HepG2 (cell line): ENCODE data around the gene SLC16A13. TPM values are rescaled to one million over a fixed set of nuclear protein-coding genes. Genes with fewer than 3 reads are reported as not detected.

Experiments used
- AGO2 ChIP-seq: fragments of 200-400 bp; formaldehyde crosslinking; optimal IDR thresholded peaks from 2 replicates; pipeline ENCODE3; 2017; ENCODE audit warnings: mild to moderate bottlenecking, low read depth, low read length, moderate library complexity
- EZH2 ChIP-seq: conservative IDR thresholded peaks from 2 replicates; pipeline ENCODE4 v1.6.1; 2012; ENCODE audit warnings: mild to moderate bottlenecking, low read depth, low read length, moderate library complexity
- GLI4 ChIP-seq: sonication (generic); formaldehyde crosslinking; IDR thresholded peaks from 2 replicates; pipeline ENCODE4 v1.5.1; 2020; ENCODE audit warnings: missing genetic modification reagents, mild to moderate bottlenecking, moderate library complexity, borderline replicate concordance
- HMG20B ChIP-seq: conservative IDR thresholded peaks from 2 replicates; pipeline ENCODE4 v1.6.1; 2016; ENCODE audit warnings: missing genetic modification reagents, missing compliant biosample characterization
- LCORL ChIP-seq, 2 experiments: fragments of 450-650 bp in 1 of 2; sonication (generic) in 1 of 2; formaldehyde crosslinking in 1 of 2; IDR thresholded peaks; 2 replicates each; pipeline versions ENCODE4 v1.5.0 to v1.6.1; 2017 to 2020; ENCODE audit warnings: antibody characterized with exemption in 1 of 2, missing genetic modification reagents in 1 of 2
- NFRKB ChIP-seq: fragments of 450-650 bp; IDR thresholded peaks from 2 replicates; pipeline ENCODE4 v1.6.1; 2017
- PCBP1 ChIP-seq: fragments of 200-400 bp; formaldehyde crosslinking; IDR thresholded peaks from 2 replicates; pipeline ENCODE4 v1.6.1; 2017; ENCODE audit warnings: mild to moderate bottlenecking, low read depth, low read length, borderline replicate concordance
- RFXANK ChIP-seq: IDR thresholded peaks from 2 replicates; pipeline ENCODE4 v1.6.1; 2016
- RXRB ChIP-seq: IDR thresholded peaks from 2 replicates; pipeline ENCODE4 v1.6.1; 2016; ENCODE audit warnings: borderline replicate concordance, missing genetic modification reagents, missing compliant biosample characterization
- SMAD1 ChIP-seq: sonication (generic); formaldehyde crosslinking; IDR thresholded peaks from 2 replicates; pipeline ENCODE4 v1.4.0; 2020; ENCODE audit warnings: missing genetic modification reagents, low read depth, mild to moderate bottlenecking, borderline replicate concordance
- SMARCC2 ChIP-seq: fragments of 450-650 bp; IDR thresholded peaks from 2 replicates; pipeline ENCODE4 v1.6.1; 2017; ENCODE audit warnings: antibody characterized with exemption, mild to moderate bottlenecking
- SNAI1 ChIP-seq: sonication (generic); formaldehyde crosslinking; IDR thresholded peaks from 2 replicates; pipeline ENCODE4 v1.5.0; 2020; ENCODE audit warnings: mild to moderate bottlenecking, missing genetic modification reagents, borderline replicate concordance
- TGIF2 ChIP-seq: IDR thresholded peaks from 2 replicates; pipeline ENCODE4 v1.6.1; 2016; ENCODE audit warnings: control low read depth, missing compliant biosample characterization
- ZBTB21 ChIP-seq: sonication (generic); formaldehyde crosslinking; IDR thresholded peaks from 2 replicates; pipeline ENCODE4 v1.4.0; 2020; ENCODE audit warnings: missing genetic modification reagents
- ZFAT ChIP-seq: sonication (generic); formaldehyde crosslinking; conservative IDR thresholded peaks from 2 replicates; pipeline ENCODE4 v1.8.1; 2023; ENCODE audit warnings: missing genetic modification reagents, inconsistent platforms
- ZNF30 ChIP-seq: sonication (generic); formaldehyde crosslinking; IDR thresholded peaks from 2 replicates; pipeline ENCODE4 v1.5.0; 2020; ENCODE audit warnings: mild to moderate bottlenecking, missing genetic modification reagents
- ZNF350 ChIP-seq: sonication (generic); formaldehyde crosslinking; IDR thresholded peaks from 2 replicates; pipeline ENCODE4 v1.4.0; 2020; ENCODE audit warnings: mild to moderate bottlenecking, low read depth, missing genetic modification reagents, borderline replicate concordance
- ZNF501 ChIP-seq: sonication (generic); formaldehyde crosslinking; IDR thresholded peaks from 2 replicates; pipeline ENCODE4 v1.5.1; 2020; ENCODE audit warnings: mild to moderate bottlenecking, moderate library complexity, missing genetic modification reagents
- ZNF557 ChIP-seq: sonication (generic); formaldehyde crosslinking; IDR thresholded peaks from 2 replicates; pipeline ENCODE4 v1.4.0; 2020; ENCODE audit warnings: missing genetic modification reagents
- ZNF614 ChIP-seq: IDR thresholded peaks from 2 replicates; pipeline ENCODE4 v1.6.1; 2018; ENCODE audit warnings: missing biosample characterization, missing genetic modification reagents, inconsistent platforms, borderline replicate concordance
- ZNF644 ChIP-seq: IDR thresholded peaks from 2 replicates; pipeline ENCODE4 v1.6.1; 2016; ENCODE audit warnings: low read depth
- ZNF878 ChIP-seq: sonication (generic); formaldehyde crosslinking; IDR thresholded peaks from 2 replicates; pipeline ENCODE4 v1.8.1; 2023; ENCODE audit warnings: mild to moderate bottlenecking, missing genetic modification reagents, moderate library complexity
- polyA plus RNA-seq, 8 experiments: library from polyadenylated mRNA; depleted of rRNA in 3 of 8; stranded (reverse) in 7 of 8; unstranded in 1 of 8; fragments of >200 nt; fragmentation: Illumina TruSeq in 4 of 8; extraction: Trizol in 4 of 8; gene quantifications; 2 replicates each; pipeline versions ENCODE4 v1.2.1 to v1.2.3, GENCODE V29; 2011 to 2016; ENCODE audit warnings: low read depth in 4 of 8, missing spikeins in 1 of 8, mixed read lengths in 1 of 8; ENCODE audit not compliant: insufficient read depth in 1 of 8
- total RNA-seq, 5 experiments: library from RNA; depleted of rRNA; stranded (reverse); fragments of >200 nt; fragmentation: Illumina TruSeq; extraction: Trizol; gene quantifications; 2 replicates each; pipeline ENCODE4 v1.2.3, GENCODE V29; 2016; ENCODE audit warnings: low read depth in 1 of 5
- TF ChIP-seq, protein P1 (sequence below): sonication (generic); formaldehyde crosslinking; IDR thresholded peaks from 2 replicates; pipeline ENCODE4 v1.4.0; 2020; ENCODE audit warnings: missing genetic modification reagents, borderline replicate concordance
- TF ChIP-seq, protein P2 (sequence below): sonication (generic); formaldehyde crosslinking; conservative IDR thresholded peaks from 2 replicates; pipeline ENCODE4 v1.8.0; 2022; ENCODE audit warnings: missing genetic modification reagents
- TF ChIP-seq, protein P3 (sequence below): sonication (generic); formaldehyde crosslinking; conservative IDR thresholded peaks from 2 replicates; pipeline ENCODE4 v1.8.0; 2022; ENCODE audit warnings: low read depth, missing genetic modification reagents

SLC16A13 gene
- total and polyA plus RNA-seq, 2 of the 13 experiments (the other 11 are each of a cell fraction or from before 2014, with no cell fraction given), result 2.2 to 3.0 TPM

DNA sequence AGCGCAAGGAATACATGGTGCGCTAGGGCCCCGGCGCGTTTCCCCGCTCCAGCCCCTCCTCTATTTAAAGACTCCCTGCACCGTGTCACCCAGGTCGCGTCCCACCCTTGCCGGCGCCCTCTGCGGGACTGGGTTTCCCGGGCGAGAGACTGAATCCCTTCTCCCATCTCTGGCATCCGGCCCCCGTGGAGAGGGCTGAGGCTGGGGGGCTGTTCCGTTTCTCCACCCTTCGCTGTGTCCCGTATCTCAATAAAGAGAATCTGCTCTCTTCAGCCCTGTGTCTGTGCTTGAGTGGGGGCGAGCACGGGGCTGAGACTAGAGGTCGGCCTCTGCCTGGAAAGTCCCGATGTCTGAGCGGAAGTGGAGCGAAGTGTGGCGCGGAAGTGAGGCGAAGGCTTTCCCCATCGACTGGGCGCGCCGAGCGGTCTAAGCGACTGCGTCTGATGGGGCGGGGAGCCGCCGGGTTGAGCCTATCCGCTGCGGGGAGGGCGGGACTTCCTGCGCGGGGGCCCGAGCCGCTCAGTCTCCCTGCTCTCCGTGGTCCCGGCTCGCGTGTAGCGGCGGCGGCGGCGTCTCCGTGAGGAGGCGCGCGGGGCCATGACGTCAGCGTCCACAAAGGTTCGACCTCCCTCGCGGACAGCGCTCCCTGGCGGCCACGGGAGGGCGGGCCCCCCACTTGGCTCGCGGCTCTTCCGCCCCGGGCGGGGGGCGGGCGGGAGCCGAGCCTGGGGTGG is 21.4 kb upstream of the SLC16A13 start (continued):
- TF ChIP-seq, protein P1, sequence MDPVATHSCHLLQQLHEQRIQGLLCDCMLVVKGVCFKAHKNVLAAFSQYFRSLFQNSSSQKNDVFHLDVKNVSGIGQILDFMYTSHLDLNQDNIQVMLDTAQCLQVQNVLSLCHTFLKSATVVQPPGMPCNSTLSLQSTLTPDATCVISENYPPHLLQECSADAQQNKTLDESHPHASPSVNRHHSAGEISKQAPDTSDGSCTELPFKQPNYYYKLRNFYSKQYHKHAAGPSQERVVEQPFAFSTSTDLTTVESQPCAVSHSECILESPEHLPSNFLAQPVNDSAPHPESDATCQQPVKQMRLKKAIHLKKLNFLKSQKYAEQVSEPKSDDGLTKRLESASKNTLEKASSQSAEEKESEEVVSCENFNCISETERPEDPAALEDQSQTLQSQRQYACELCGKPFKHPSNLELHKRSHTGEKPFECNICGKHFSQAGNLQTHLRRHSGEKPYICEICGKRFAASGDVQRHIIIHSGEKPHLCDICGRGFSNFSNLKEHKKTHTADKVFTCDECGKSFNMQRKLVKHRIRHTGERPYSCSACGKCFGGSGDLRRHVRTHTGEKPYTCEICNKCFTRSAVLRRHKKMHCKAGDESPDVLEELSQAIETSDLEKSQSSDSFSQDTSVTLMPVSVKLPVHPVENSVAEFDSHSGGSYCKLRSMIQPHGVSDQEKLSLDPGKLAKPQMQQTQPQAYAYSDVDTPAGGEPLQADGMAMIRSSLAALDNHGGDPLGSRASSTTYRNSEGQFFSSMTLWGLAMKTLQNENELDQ, result no peak
- peak; percentile 77; the same call in 1 of the 2 replicates for TF ChIP-seq ZNF350 (CRISPR knock-in tag)
- peak; percentile 94 for TF ChIP-seq AGO2
- TF ChIP-seq RFXANK (CRISPR knock-in tag), result no peak
- TF ChIP-seq ZNF557 (CRISPR knock-in tag), result no peak
- TF ChIP-seq ZNF501 (CRISPR knock-in tag), result peak; percentile 79
- TF ChIP-seq, protein P2, sequence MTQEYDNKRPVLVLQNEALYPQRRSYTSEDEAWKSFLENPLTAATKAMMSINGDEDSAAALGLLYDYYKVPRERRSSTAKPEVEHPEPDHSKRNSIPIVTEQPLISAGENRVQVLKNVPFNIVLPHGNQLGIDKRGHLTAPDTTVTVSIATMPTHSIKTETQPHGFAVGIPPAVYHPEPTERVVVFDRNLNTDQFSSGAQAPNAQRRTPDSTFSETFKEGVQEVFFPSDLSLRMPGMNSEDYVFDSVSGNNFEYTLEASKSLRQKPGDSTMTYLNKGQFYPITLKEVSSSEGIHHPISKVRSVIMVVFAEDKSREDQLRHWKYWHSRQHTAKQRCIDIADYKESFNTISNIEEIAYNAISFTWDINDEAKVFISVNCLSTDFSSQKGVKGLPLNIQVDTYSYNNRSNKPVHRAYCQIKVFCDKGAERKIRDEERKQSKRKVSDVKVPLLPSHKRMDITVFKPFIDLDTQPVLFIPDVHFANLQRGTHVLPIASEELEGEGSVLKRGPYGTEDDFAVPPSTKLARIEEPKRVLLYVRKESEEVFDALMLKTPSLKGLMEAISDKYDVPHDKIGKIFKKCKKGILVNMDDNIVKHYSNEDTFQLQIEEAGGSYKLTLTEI (CRISPR knock-in tag), result no peak
- no peak for TF ChIP-seq ZNF644 (CRISPR knock-in tag)
- TF ChIP-seq LCORL (IDR thresholded peaks at IDR 0.05), result no peak
- TF ChIP-seq LCORL (CRISPR knock-in tag; IDR thresholded peaks at IDR 0.05), result peak; percentile 86
- no peak for TF ChIP-seq PCBP1
- TF ChIP-seq SMAD1 (CRISPR knock-in tag), result no peak
- TF ChIP-seq ZNF878 (CRISPR knock-in tag), result peak; percentile 49; the same call in 1 of the 2 replicates
- TF ChIP-seq ZFAT (CRISPR knock-in tag), result no peak
- TF ChIP-seq GLI4, result no peak
- TF ChIP-seq ZNF30 (CRISPR knock-in tag), result no peak
- no peak for TF ChIP-seq HMG20B (CRISPR knock-in tag)
- TF ChIP-seq SMARCC2, result no peak
- TF ChIP-seq TGIF2, result peak; percentile 30; the same call in 1 of the 2 replicates
- TF ChIP-seq NFRKB, result no peak
- TF ChIP-seq, protein P3, sequence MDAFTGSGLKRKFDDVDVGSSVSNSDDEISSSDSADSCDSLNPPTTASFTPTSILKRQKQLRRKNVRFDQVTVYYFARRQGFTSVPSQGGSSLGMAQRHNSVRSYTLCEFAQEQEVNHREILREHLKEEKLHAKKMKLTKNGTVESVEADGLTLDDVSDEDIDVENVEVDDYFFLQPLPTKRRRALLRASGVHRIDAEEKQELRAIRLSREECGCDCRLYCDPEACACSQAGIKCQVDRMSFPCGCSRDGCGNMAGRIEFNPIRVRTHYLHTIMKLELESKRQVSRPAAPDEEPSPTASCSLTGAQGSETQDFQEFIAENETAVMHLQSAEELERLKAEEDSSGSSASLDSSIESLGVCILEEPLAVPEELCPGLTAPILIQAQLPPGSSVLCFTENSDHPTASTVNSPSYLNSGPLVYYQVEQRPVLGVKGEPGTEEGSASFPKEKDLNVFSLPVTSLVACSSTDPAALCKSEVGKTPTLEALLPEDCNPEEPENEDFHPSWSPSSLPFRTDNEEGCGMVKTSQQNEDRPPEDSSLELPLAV (CRISPR knock-in tag), result no peak
- TF ChIP-seq SNAI1 (CRISPR knock-in tag), result no peak
- no peak for TF ChIP-seq ZNF614 (CRISPR knock-in tag)
- TF ChIP-seq EZH2, result no peak
- TF ChIP-seq RXRB, result peak; percentile 54; the same call in 1 of the 2 replicates
- TF ChIP-seq ZBTB21 (CRISPR knock-in tag), result peak; percentile 82
